H9 (cell line): ENCODE measurements around the gene GARNL3. TPM values are rescaled to one million over a fixed set of nuclear protein-coding genes. Genes with fewer than 3 reads are reported as not detected.

Experiments
- DNase-seq: peaks from one replicate; pipeline ENCODE4 v3.0.0-alpha.2; 2017
- H2AFZ ChIP-seq: one replicate; pipeline ENCODE4 v1.6.1; 2013; ENCODE audit warnings: mild to moderate bottlenecking, low read length, control low read depth, moderate library complexity
- H2AK5ac ChIP-seq: 2 replicates; pipeline ENCODE4 v1.6.1; 2013; ENCODE audit warnings: low read length, control low read depth, mixed read lengths; ENCODE audit not compliant: insufficient read length
- H2BK120ac ChIP-seq: one replicate; pipeline ENCODE4 v1.6.1; 2013; ENCODE audit warnings: low read depth, mild to moderate bottlenecking, low read length, control low read depth, inconsistent platforms; ENCODE audit not compliant: poor library complexity, severe bottlenecking
- H2BK12ac ChIP-seq: 2 replicates; pipeline ENCODE4 v1.6.1; 2013; ENCODE audit warnings: low read length, control low read depth, mixed read lengths, low read depth; ENCODE audit not compliant: insufficient read length
- H2BK15ac ChIP-seq: 2 replicates; pipeline ENCODE4 v1.6.1; 2013; ENCODE audit warnings: low read depth, low read length, control low read depth
- H2BK20ac ChIP-seq: one replicate; pipeline ENCODE4 v1.6.1; 2013; ENCODE audit warnings: low read depth, mild to moderate bottlenecking, low read length, control low read depth, inconsistent platforms; ENCODE audit not compliant: poor library complexity, severe bottlenecking
- H2BK5ac ChIP-seq: 2 replicates; pipeline ENCODE4 v1.6.1; 2013; ENCODE audit warnings: low read length, control low read depth, mixed read lengths; ENCODE audit not compliant: insufficient read length
- H3K14ac ChIP-seq: 2 replicates; pipeline ENCODE4 v1.6.1; 2013; ENCODE audit warnings: low read length, control low read depth; ENCODE audit not compliant: insufficient read depth
- H3K18ac ChIP-seq: 2 replicates; pipeline ENCODE4 v1.6.1; 2013; ENCODE audit warnings: low read depth, mild to moderate bottlenecking, mixed read lengths, low read length, control low read depth; ENCODE audit not compliant: insufficient read length
- H3K23ac ChIP-seq: 2 replicates; pipeline ENCODE4 v1.6.1; 2013; ENCODE audit warnings: low read length, control low read depth, mixed read lengths, low read depth; ENCODE audit not compliant: insufficient read length
- H3K23me2 ChIP-seq: 2 replicates; pipeline ENCODE4 v1.6.1; 2013; ENCODE audit warnings: low read depth, mild to moderate bottlenecking, mixed read lengths, low read length, control low read depth; ENCODE audit not compliant: insufficient read length, poor library complexity, severe bottlenecking
- H3K27ac ChIP-seq: 2 replicates; pipeline ENCODE4 v1.5.1; 2013; ENCODE audit warnings: low read length, control low read depth, mixed read lengths, low read depth; ENCODE audit not compliant: insufficient read length
- H3K27me3 ChIP-seq: 2 replicates; pipeline ENCODE4 v1.6.1; 2013; ENCODE audit warnings: low read length, control low read depth, inconsistent platforms; ENCODE audit not compliant: insufficient read depth
- H3K4ac ChIP-seq: 2 replicates; pipeline ENCODE4 v1.6.1; 2013; ENCODE audit warnings: low read depth, mild to moderate bottlenecking, control low read depth, inconsistent platforms, low read length, moderate library complexity
- H3K4me1 ChIP-seq: 2 replicates; pipeline ENCODE4 v1.6.1; 2013; ENCODE audit warnings: low read length, control low read depth, inconsistent platforms; ENCODE audit not compliant: insufficient read depth
- H3K4me2 ChIP-seq: 2 replicates; pipeline ENCODE4 v1.6.1; 2013; ENCODE audit warnings: low read length, control low read depth, mixed read lengths; ENCODE audit not compliant: insufficient read length, insufficient read depth
- H3K56ac ChIP-seq: 2 replicates; pipeline ENCODE4 v1.6.1; 2013; ENCODE audit warnings: low read depth, mild to moderate bottlenecking, mixed read lengths, low read length, control low read depth; ENCODE audit not compliant: insufficient read length
- H3K79me1 ChIP-seq: 2 replicates; pipeline ENCODE4 v1.6.1; 2013; ENCODE audit warnings: low read depth, mild to moderate bottlenecking, moderate library complexity, low read length, control low read depth, inconsistent platforms; ENCODE audit not compliant: insufficient read depth, poor library complexity, severe bottlenecking
- H3K79me2 ChIP-seq: 2 replicates; pipeline ENCODE4 v1.6.1; 2013; ENCODE audit warnings: low read length, control low read depth, inconsistent platforms; ENCODE audit not compliant: insufficient read depth
- H3K9ac ChIP-seq: 2 replicates; pipeline ENCODE4 v1.6.1; 2013; ENCODE audit warnings: low read length, control low read depth, mixed read lengths; ENCODE audit not compliant: insufficient read length; ENCODE audit errors: extremely low read depth
- H3K9me3 ChIP-seq: one replicate; pipeline ENCODE4 v1.6.1; 2013; ENCODE audit warnings: low read depth, low read length, inconsistent platforms; ENCODE audit not compliant: control insufficient read depth
- H3T11ph ChIP-seq: one replicate; pipeline ENCODE4 v1.6.1; 2013; ENCODE audit warnings: mild to moderate bottlenecking, low read length, control low read depth, inconsistent platforms
- H4K20me1 ChIP-seq: one replicate; pipeline ENCODE4 v1.6.1; 2013; ENCODE audit not compliant: control insufficient read depth, insufficient read length, insufficient read depth
- H4K5ac ChIP-seq: 2 replicates; pipeline ENCODE4 v1.6.1; 2013; ENCODE audit warnings: low read depth, mild to moderate bottlenecking, mixed read lengths, low read length, control low read depth; ENCODE audit not compliant: insufficient read length
- H4K8ac ChIP-seq: replicated peaks from 2 replicates; pipeline ENCODE4 v1.6.1; 2013; ENCODE audit warnings: low read length, control low read depth, mixed read lengths, low read depth; ENCODE audit not compliant: insufficient read length
- H4K91ac ChIP-seq: 2 replicates; pipeline ENCODE4 v1.6.1; 2013; ENCODE audit warnings: low read depth, mild to moderate bottlenecking, moderate library complexity, mixed read lengths, low read length, control low read depth; ENCODE audit not compliant: insufficient read length
- H3K27ac Mint-ChIP-seq, 3 experiments: 2 replicates in 2 of 3; 3 replicates in 1 of 3; pipeline ENCODE4 v1.8.0; 2020 to 2021; ENCODE audit warnings: mixed read lengths in 3 of 3, mild to moderate bottlenecking in 1 of 3, moderate library complexity in 1 of 3
- H3K27me3 Mint-ChIP-seq: 2 replicates; pipeline ENCODE4 v1.8.0; 2021; ENCODE audit warnings: low read depth, mild to moderate bottlenecking, moderate library complexity, mixed read lengths
- H3K36me3 Mint-ChIP-seq, 3 experiments: 2 replicates in 2 of 3; 3 replicates in 1 of 3; pipeline ENCODE4 v1.8.0; 2020 to 2021; ENCODE audit warnings: low read depth in 3 of 3, mixed read lengths in 3 of 3; ENCODE audit not compliant: insufficient read depth in 1 of 3
- H3K4me1 Mint-ChIP-seq, 2 experiments: 2 replicates each; pipeline ENCODE4 v1.8.0; 2020; ENCODE audit warnings: mixed read lengths in 2 of 2
- H3K4me3 Mint-ChIP-seq, 2 experiments: 2 replicates in 1 of 2; 3 replicates in 1 of 2; pipeline ENCODE4 v1.8.0; 2020 to 2021; ENCODE audit warnings: mild to moderate bottlenecking in 2 of 2, mixed read lengths in 2 of 2, moderate library complexity in 1 of 2
- H3K9me3 Mint-ChIP-seq, 2 experiments: 2 replicates in 1 of 2; 3 replicates in 1 of 2; pipeline ENCODE4 v1.8.0; 2020; ENCODE audit warnings: mild to moderate bottlenecking in 2 of 2, mixed read lengths in 2 of 2, moderate library complexity in 1 of 2
- WGBS: extraction: QIAGEN DNeasy Blood & Tissue Kit; methylation state at CpG from one replicate; pipeline ENCODE4 v1.1.7; 2013; ENCODE audit warnings: missing lambda C conversion rate, low lambda C conversion rate, mixed read lengths; ENCODE audit not compliant: insufficient read length; ENCODE audit errors: extremely low coverage; 5-methylcytosine and 5-hydroxymethylcytosine counted together
- total RNA-seq: library from RNA; stranded (reverse); gene quantifications from 2 replicates; pipeline ENCODE4 v1.2.1, GENCODE V29; 2021
- TF ChIP-seq, protein P1 (sequence below): fragments of 200-600 bp; sonication (generic); conservative IDR thresholded peaks from 3 replicates; pipeline ENCODE4 v1.8.0; 2021; ENCODE audit warnings: antibody characterized with exemption, mild to moderate bottlenecking

GARNL3 gene
- total RNA-seq, 1 experiment from 2014 or later: 8.7 TPM

DNA sequence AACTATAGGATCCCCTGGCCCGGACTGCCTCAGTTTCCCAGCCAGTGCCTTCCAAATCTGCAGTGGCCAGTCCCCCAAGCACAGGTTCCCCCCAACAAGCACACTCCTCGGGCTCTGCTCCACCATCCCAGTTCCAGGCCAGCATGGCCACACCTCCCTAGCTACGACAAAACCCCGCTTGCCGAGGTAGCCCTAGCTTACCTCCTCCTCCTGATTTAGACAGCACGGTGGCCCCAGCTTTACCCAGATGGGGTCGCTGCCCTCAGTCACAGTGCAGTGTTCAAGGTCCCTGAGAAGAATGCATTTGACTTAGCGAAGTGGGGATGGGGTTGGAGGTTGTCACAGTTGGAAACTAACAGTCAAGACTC, 40.8 kb upstream of the GARNL3 start:
- Histone ChIP-seq H3K23me2 (peaks cover 11% of the 10 kb centered on the region), H2BK5ac (no peak overlapping the region), H3K9ac (no peak overlapping the region), H3K4ac (no peak overlapping the region), H3T11ph (no peak overlapping the region), H2BK20ac (no peak overlapping the region), H4K5ac (no peak overlapping the region), H4K8ac (no peak overlapping the region), H3K9me3 (no peaks in the 10 kb centered on the region), H3K4me2 (peak overlapping the region; percentile 84), H3K14ac (no peak overlapping the region), H2BK12ac (no peak overlapping the region), H3K18ac (no peak overlapping the region), H3K79me1 (no peaks in the 10 kb centered on the region), H3K4me1 (no peaks in the 10 kb centered on the region), H3K79me2 (no peaks in the 10 kb centered on the region), H3K56ac (no peak overlapping the region), H2BK15ac (no peak overlapping the region), H3K27me3 (no peaks in the 10 kb centered on the region; the same call in 1 of the 2 replicates), H3K23ac (no peak overlapping the region), H2BK120ac (no peak overlapping the region), H3K27ac (no peak overlapping the region), H2AK5ac (no peak overlapping the region), H4K20me1 (no peaks in the 10 kb centered on the region), H2AFZ (no peak overlapping the region), H4K91ac (no peak overlapping the region)
- H3K36me3 Mint-ChIP-seq: peaks cover 0 to 2% (median 0%) of the 10 kb centered on the region in 3 experiments; a peak in 2 of 7 replicates
- H3K27ac Mint-ChIP-seq: peak overlapping the region in 1 of 3 experiments; percentile 57; a peak in 1 of 7 replicates
- peaks cover 14% of the 10 kb centered on the region in 2 experiments for H3K4me1 Mint-ChIP-seq
- no peaks in the 10 kb centered on the region; a peak in 1 of 5 replicates for H3K9me3 Mint-ChIP-seq
- peaks cover 42% of the 10 kb centered on the region for H3K27me3 Mint-ChIP-seq
- no CpG with 5 or more reads among the region's 8 CpGs for WGBS
- peak overlapping the region; percentile 77 to 90 for H3K4me3 Mint-ChIP-seq
- TF ChIP-seq, protein P1, sequence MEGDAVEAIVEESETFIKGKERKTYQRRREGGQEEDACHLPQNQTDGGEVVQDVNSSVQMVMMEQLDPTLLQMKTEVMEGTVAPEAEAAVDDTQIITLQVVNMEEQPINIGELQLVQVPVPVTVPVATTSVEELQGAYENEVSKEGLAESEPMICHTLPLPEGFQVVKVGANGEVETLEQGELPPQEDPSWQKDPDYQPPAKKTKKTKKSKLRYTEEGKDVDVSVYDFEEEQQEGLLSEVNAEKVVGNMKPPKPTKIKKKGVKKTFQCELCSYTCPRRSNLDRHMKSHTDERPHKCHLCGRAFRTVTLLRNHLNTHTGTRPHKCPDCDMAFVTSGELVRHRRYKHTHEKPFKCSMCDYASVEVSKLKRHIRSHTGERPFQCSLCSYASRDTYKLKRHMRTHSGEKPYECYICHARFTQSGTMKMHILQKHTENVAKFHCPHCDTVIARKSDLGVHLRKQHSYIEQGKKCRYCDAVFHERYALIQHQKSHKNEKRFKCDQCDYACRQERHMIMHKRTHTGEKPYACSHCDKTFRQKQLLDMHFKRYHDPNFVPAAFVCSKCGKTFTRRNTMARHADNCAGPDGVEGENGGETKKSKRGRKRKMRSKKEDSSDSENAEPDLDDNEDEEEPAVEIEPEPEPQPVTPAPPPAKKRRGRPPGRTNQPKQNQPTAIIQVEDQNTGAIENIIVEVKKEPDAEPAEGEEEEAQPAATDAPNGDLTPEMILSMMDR: peak; percentile 56
- no peak for DNase-seq
